DMS53 treated with DMSO at 0.1 percent for 48 hours (cell line): Measurements from ENCODE around the gene PHC2.
"Not testable (repeated sequence)": the region's sequence is repeated elsewhere in the genome, so short reads cannot be mapped to it uniquely, and the experiment has no call there.

ENCODE experiments used
- DNase-seq: peaks from one replicate; lab custom pipeline; 2025; ENCODE audit not compliant: unreplicated experiment; lab: John Stamatoyannopoulos, UW

PHC2 gene

GRCh38 chr1:33297911-33298622, 132.8 kb downstream of the PHC2 start:
- no peak for DNase-seq

GRCh38 chr1:33296824-33297223, 134.1 kb downstream of the PHC2 start:
- DNase-seq, result no peak

DNA sequence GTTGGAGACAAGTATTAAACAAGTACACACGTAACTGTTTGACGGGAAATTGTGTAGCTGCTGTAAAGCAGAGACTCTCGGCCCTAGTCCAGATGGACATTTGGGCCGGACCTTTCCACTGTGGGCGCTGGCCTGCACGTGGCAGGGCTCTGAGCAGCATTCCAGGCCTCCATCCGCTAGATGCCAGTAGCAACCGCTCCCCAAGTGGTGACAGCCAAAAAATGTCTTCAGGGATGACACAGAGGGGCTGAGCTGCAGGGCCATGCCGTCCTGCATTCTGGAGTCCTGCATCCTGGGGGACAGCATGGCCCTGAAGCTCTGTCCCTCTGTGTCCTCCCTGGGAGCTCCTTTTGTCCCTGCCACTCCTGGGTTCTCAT, 134.8 kb downstream of the PHC2 start:
- no peak for DNase-seq

- peak; percentile 64 for DNase-seq
Observed at GRCh38 chr1:33295450-33296081, 135.3 kb downstream of the PHC2 start.

GRCh38 chr1:33295023-33295422, 135.9 kb downstream of the PHC2 start:
- DNase-seq, result no peak

DNA sequence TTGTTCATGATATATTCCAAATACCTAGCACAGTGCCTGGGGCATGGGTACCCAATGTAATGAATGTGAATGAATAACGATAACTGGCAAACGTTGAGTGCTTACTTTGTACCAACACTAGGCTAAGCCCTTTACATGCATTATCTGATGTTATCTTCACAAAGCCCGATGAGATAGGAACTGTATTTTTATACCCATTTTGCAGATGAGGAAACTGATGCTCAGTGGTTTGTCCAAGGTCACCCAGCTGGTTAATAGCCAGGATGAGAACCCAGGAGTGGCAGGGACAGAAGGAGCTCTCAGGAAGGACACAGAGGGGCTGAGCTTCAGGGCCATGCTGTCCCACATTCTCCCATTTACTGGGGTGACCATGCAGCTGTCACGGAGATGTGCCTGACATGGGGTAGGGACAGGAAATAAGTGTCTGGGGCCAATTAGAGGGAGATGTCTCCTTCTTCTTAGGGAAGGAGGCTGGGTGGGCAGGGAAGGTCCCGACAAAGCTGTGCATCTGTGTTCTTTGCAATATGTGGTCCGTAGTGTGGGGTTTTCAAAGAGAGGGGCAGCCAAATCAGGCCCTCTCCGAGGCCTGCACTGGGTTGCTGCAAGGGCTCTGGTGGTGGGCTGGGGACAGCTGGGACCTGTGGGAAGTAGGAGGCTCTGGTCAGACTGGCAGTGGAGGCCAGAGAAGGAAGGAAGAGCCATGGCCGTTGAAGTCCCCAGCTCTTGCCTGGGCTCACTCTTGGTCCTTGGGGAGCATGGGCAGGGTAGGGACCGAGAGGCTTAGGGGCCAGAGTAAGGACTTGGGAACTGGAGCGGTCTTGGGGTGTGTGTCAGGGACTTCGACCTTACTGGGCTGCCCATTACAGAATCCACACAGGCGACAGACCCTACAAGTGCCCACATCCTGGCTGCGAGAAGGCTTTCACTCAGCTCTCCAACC, 136.6 kb downstream of the PHC2 start:
- DNase-seq, result no peak

DNA sequence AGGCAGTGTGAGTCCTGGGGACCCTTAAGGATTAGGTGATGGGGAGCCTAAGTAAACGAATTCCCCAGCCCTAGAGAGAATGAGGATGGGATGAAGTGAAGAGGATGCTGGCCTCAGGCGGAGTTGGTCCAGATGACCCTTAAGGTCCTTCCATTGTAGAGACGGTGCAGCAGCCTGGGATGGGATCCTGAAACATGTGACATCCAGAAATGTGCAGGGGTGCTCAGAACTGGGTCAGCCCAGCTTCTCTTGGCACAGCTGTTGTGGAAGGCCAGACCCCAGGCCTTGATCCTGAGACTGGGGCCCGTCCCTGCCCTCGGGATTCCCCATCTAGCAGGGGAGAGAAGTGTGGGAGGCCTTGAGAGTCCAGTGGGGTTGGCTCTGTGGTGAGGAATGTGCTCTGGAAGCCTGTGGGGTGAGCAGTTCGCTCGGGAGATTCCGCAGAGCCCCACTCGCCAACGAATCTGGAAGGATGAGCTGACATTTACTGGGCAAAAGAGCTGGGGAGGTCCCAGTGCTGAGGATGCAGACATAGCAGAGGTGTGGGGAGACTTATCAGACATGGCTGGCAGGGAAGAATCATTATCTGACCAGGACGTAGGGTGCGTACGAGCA, 138.1 kb downstream of the PHC2 start:
- DNase-seq, result no peak

- DNase-seq, result not testable (repeated sequence)
Observed at GRCh38 chr1:33290615-33291014, 140.3 kb downstream of the PHC2 start.

GRCh38 chr1:33289858-33290154, 141.1 kb downstream of the PHC2 start:
- DNase-seq, result no peak

GRCh38 chr1:33288976-33289857, 141.7 kb downstream of the PHC2 start:
- DNase-seq, result no peak

DNA sequence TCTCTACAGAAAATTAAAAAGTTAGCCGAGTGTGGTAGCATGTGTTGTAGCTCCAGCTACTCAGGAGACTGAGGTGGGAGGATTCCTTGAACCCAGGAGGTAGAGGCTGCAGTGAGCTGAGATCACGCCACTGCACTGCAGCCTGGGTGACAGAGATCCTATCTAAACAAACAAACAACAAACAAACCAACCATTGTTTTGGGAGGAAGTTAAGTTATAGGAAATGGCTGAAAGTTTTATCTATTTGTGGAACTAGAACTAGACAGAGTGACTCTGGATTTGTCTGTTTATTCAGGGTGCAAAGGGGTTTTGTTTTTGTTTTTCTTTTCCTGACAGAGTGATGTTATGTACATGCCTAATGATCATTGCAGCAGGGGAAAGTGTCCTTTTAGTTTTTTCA, 143.6 kb downstream of the PHC2 start:
- DNase-seq, result no peak

- DNase-seq, result no peak
Observed at GRCh38 chr1:33286451-33287185, 144.3 kb downstream of the PHC2 start.

GRCh38 chr1:33284049-33284448, 146.8 kb downstream of the PHC2 start:
- no peak for DNase-seq

GRCh38 chr1:33282791-33283190, 148.1 kb downstream of the PHC2 start:
- DNase-seq, result no peak

DNA sequence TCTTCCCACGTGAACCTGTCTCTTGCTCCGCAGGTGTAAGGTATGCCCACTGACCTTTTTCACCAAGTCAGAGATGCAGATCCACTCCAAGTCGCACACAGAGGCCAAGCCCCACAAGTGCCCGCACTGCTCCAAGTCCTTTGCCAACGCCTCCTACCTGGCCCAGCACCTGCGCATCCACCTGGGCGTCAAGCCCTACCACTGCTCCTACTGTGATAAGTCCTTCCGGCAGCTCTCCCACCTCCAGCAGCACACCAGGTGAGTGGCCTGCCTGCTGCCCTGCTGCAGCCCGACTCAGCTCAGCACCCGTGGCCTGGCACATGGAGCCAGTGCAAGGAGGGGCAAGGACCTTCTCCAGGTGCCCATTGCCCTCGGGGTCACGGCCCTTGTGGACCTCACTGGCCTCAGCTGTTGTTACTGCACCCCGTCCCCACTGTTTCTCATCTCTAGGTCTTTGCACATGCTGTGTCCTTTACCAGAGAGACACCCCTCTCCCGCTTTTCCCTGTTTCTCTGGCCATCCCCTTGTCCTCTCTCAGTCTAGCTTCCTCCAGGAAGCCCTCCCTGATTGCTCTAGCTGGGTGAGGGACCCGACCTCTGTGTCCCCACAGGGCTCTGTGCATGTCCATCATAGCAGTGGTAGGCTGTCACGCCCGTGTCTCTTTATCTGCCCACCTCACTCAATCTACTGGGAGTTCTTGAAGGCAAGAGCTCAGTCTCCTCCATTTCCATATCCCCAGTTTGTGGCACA, 149.2 kb downstream of the PHC2 start:
- DNase-seq, result no peak

- no peak for DNase-seq
Observed at GRCh38 chr1:33280091-33280661, 150.7 kb downstream of the PHC2 start.

GRCh38 chr1:33277488-33278084, 153.3 kb downstream of the PHC2 start:
- DNase-seq, result no peak

GRCh38 chr1:33276573-33277298, 154.2 kb downstream of the PHC2 start:
- no peak for DNase-seq
